ENCODE data around the gene RMDN2.

- TF ChIP-seq RAD21 (conservative IDR thresholded peaks at IDR 0.05 in 1 of 2, IDR thresholded peaks at IDR 0.05 in 1 of 2) = no peak
- TF ChIP-seq POLR2A (IDR thresholded peaks at IDR 0.05; ENCODE audit: low read length) = no peak
- TF ChIP-seq FOSL2 (IDR thresholded peaks at IDR 0.05) = no peak
- TF ChIP-seq FOSL2 (CRISPR knock-in tag; IDR thresholded peaks at IDR 0.05) = no peak
- TF ChIP-seq RFX5 (IDR thresholded peaks at IDR 0.05) = no peak
These were observed 19.2 kb downstream of the RMDN2 start for GRCh38 chr2:37944268-37944667.
